HepG2 (cell line): ENCODE data around the gene MEG3. TPM values are rescaled to one million over a fixed set of nuclear protein-coding genes. Genes with fewer than 3 reads are reported as not detected.

Source experiments
- CBX1 ChIP-seq: IDR thresholded peaks from one replicate; pipeline ENCODE4 v1.6.1; 2016; ENCODE audit warnings: antibody characterized with exemption, low read depth
- EED ChIP-seq: sonication (generic); formaldehyde crosslinking; IDR thresholded peaks from 2 replicates; pipeline ENCODE4 v1.5.0; 2020; ENCODE audit warnings: mild to moderate bottlenecking, missing genetic modification reagents
- ESRRA ChIP-seq: sonication (generic); formaldehyde crosslinking; IDR thresholded peaks from 2 replicates; pipeline ENCODE4 v1.5.1; 2020; ENCODE audit warnings: mild to moderate bottlenecking, low read depth, missing genetic modification reagents
- FOXA3 ChIP-seq: IDR thresholded peaks from 2 replicates; pipeline ENCODE4 v1.6.1; 2016; ENCODE audit warnings: missing genetic modification reagents, missing compliant biosample characterization
- GABPB1 ChIP-seq: IDR thresholded peaks from 2 replicates; pipeline ENCODE4 v1.6.1; 2016; ENCODE audit warnings: mild to moderate bottlenecking, missing genetic modification reagents, moderate library complexity, missing compliant biosample characterization
- HDAC1 ChIP-seq: sonication (generic); formaldehyde crosslinking; IDR thresholded peaks from 2 replicates; pipeline ENCODE4 v1.5.1; 2020; ENCODE audit warnings: mild to moderate bottlenecking, missing genetic modification reagents
- HNF4A ChIP-seq: sonication (generic); formaldehyde crosslinking; IDR thresholded peaks from 2 replicates; pipeline ENCODE4 v1.4.0; 2020; ENCODE audit warnings: missing genetic modification reagents
- KLF9 ChIP-seq: IDR thresholded peaks from 2 replicates; pipeline ENCODE4 v1.6.1; 2016; ENCODE audit warnings: low read depth
- POLR2A ChIP-seq, 2 experiments: IDR thresholded peaks; 2 replicates each; pipeline ENCODE4 v1.6.1; 2011; ENCODE audit warnings: low read depth in 2 of 2, low read length in 2 of 2, mild to moderate bottlenecking in 1 of 2, moderate library complexity in 1 of 2; ENCODE audit not compliant: insufficient read depth in 1 of 2
- RXRB ChIP-seq: IDR thresholded peaks from 2 replicates; pipeline ENCODE4 v1.6.1; 2016; ENCODE audit warnings: borderline replicate concordance, missing genetic modification reagents, missing compliant biosample characterization
- STAG1 ChIP-seq: sonication (generic); formaldehyde crosslinking; IDR thresholded peaks from 2 replicates; pipeline ENCODE4 v1.4.0; 2020; ENCODE audit warnings: missing genetic modification reagents
- ZBTB20 ChIP-seq: sonication (generic); formaldehyde crosslinking; IDR thresholded peaks from 2 replicates; pipeline ENCODE4 v1.8.1; 2023; ENCODE audit warnings: missing genetic modification reagents, low read depth, mild to moderate bottlenecking, borderline replicate concordance
- ZFX ChIP-seq: sonication (generic); formaldehyde crosslinking; IDR thresholded peaks from 2 replicates; pipeline ENCODE4 v1.4.0; 2020; ENCODE audit warnings: mild to moderate bottlenecking, low read depth, missing genetic modification reagents, moderate library complexity
- ZKSCAN5 ChIP-seq: sonication (generic); formaldehyde crosslinking; IDR thresholded peaks from 2 replicates; pipeline ENCODE4 v1.5.1; 2020; ENCODE audit warnings: mild to moderate bottlenecking, missing genetic modification reagents
- ZNF350 ChIP-seq: sonication (generic); formaldehyde crosslinking; IDR thresholded peaks from 2 replicates; pipeline ENCODE4 v1.4.0; 2020; ENCODE audit warnings: mild to moderate bottlenecking, low read depth, missing genetic modification reagents, borderline replicate concordance
- ZNF382 ChIP-seq: sonication (generic); formaldehyde crosslinking; IDR thresholded peaks from 2 replicates; pipeline ENCODE4 v1.5.0; 2020; ENCODE audit warnings: missing genetic modification reagents, mild to moderate bottlenecking, borderline replicate concordance
- ZNF766 ChIP-seq: sonication (generic); formaldehyde crosslinking; IDR thresholded peaks from 2 replicates; pipeline ENCODE4 v1.5.0; 2020; ENCODE audit warnings: missing genetic modification reagents, borderline replicate concordance
- ZNF768 ChIP-seq: sonication (generic); formaldehyde crosslinking; IDR thresholded peaks from 2 replicates; pipeline ENCODE4 v1.4.0; 2020; ENCODE audit warnings: missing genetic modification reagents
- polyA plus RNA-seq, 8 experiments: library from polyadenylated mRNA; depleted of rRNA in 3 of 8; stranded (reverse) in 7 of 8; unstranded in 1 of 8; fragments of >200 nt; fragmentation: Illumina TruSeq in 4 of 8; extraction: Trizol in 4 of 8; gene quantifications; 2 replicates each; pipeline versions ENCODE4 v1.2.1 to v1.2.3, GENCODE V29; 2011 to 2016; ENCODE audit warnings: low read depth in 4 of 8, missing spikeins in 1 of 8, mixed read lengths in 1 of 8; ENCODE audit not compliant: insufficient read depth in 1 of 8
- total RNA-seq, 5 experiments: library from RNA; depleted of rRNA; stranded (reverse); fragments of >200 nt; fragmentation: Illumina TruSeq; extraction: Trizol; gene quantifications; 2 replicates each; pipeline ENCODE4 v1.2.3, GENCODE V29; 2016; ENCODE audit warnings: low read depth in 1 of 5
- TF ChIP-seq, protein P1 (sequence below): sonication (generic); formaldehyde crosslinking; IDR thresholded peaks from 2 replicates; pipeline ENCODE4 v1.4.0; 2020; ENCODE audit warnings: mild to moderate bottlenecking, missing genetic modification reagents
- TF ChIP-seq, protein P2 (sequence below), 2 experiments: sonication (generic) in 1 of 2; formaldehyde crosslinking in 1 of 2; IDR thresholded peaks; 2 replicates each; pipeline versions ENCODE4 v1.4.0 to v1.6.1; 2016 to 2020; ENCODE audit warnings: borderline replicate concordance in 1 of 2, low read depth in 1 of 2, mild to moderate bottlenecking in 1 of 2, missing genetic modification reagents in 1 of 2
- TF ChIP-seq, protein P3 (sequence below): fragments of 450-650 bp; IDR thresholded peaks from 2 replicates; pipeline ENCODE4 v1.6.1; 2016
- TF ChIP-seq, protein P4 (sequence below): sonication (generic); formaldehyde crosslinking; IDR thresholded peaks from 2 replicates; pipeline ENCODE4 v1.5.0; 2020; ENCODE audit warnings: mild to moderate bottlenecking, missing genetic modification reagents, moderate library complexity

Gene MEG3
- total and polyA plus RNA-seq, 2 of the 13 experiments (the other 11 are each of a cell fraction or from before 2014, with no cell fraction given), result 0.17 TPM; not detected in 1

DNA sequence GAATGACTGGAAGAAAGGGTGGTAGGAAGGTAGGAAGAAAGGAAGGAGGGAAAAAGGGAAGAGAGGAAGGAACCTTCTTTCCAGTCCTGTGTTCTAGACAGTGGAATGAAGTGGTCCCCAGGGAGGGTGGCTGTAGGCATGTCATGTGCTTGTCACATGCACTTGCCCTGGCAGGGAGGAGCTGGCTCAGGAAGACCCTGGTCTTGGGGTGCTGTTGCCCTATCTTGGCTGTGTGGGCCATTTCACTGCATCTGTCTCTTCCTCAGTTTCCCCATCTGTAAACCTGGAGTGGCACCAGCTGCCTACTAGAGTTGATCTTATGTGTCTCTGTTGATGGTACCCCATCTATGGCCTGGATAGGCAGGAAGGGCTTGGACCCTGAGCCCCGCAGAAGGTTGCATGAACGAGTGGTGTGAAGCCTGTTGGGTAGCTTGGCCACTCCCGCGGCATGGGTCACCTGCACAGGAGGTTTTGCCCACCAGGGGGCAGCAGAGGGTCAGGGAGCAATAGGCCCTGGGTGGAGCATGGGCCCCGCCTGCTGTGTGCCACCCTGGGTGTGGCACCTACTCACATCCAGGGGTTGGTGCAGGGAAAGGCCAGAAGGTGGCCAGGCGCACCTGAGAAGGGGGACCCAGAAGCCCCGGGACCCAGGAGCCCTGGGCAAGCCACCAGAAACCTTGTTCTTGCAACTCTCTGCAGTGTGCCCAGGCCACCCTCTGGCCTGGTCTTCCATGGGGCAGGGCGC lies 25.1 kb downstream of the MEG3 start (continued):
- TF ChIP-seq, protein P1, sequence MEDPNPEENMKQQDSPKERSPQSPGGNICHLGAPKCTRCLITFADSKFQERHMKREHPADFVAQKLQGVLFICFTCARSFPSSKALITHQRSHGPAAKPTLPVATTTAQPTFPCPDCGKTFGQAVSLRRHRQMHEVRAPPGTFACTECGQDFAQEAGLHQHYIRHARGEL (CRISPR knock-in tag), result no peak
- TF ChIP-seq ZNF768 (CRISPR knock-in tag) (peak; percentile 62; the same call in 1 of the 2 replicates), ESRRA (CRISPR knock-in tag) (no peak), ZFX (CRISPR knock-in tag) (peak; percentile 25; the same call in 1 of the 2 replicates), GABPB1 (peak; percentile 48; the same call in 1 of the 2 replicates), ZNF382 (CRISPR knock-in tag) (no peak), KLF9 (no peak), FOXA3 (CRISPR knock-in tag) (peak; percentile 17; the same call in 1 of the 2 replicates), HDAC1 (CRISPR knock-in tag) (0 out of 2 replicates have a peak, but pooled peaks have one; percentile 27), RXRB (CRISPR knock-in tag) (0 out of 2 replicates have a peak, but pooled peaks have one; percentile 24), ZBTB20 (CRISPR knock-in tag) (peak; percentile 30; the same call in 1 of the 2 replicates), ZKSCAN5 (CRISPR knock-in tag) (no peak), ZNF766 (no peak), CBX1 (peak; percentile 52), EED (no peak), ZNF350 (peak; percentile 21; the same call in 1 of the 2 replicates), HNF4A (CRISPR knock-in tag) (peak; percentile 18; the same call in 1 of the 2 replicates), POLR2A (IDR thresholded peaks at IDR 0.05; ENCODE audit: insufficient read depth in 1 of 2, low read depth in 2 of 2, low read length in 2 of 2) (no peak), STAG1 (CRISPR knock-in tag) (peak; percentile 87)
- TF ChIP-seq, protein P2, sequence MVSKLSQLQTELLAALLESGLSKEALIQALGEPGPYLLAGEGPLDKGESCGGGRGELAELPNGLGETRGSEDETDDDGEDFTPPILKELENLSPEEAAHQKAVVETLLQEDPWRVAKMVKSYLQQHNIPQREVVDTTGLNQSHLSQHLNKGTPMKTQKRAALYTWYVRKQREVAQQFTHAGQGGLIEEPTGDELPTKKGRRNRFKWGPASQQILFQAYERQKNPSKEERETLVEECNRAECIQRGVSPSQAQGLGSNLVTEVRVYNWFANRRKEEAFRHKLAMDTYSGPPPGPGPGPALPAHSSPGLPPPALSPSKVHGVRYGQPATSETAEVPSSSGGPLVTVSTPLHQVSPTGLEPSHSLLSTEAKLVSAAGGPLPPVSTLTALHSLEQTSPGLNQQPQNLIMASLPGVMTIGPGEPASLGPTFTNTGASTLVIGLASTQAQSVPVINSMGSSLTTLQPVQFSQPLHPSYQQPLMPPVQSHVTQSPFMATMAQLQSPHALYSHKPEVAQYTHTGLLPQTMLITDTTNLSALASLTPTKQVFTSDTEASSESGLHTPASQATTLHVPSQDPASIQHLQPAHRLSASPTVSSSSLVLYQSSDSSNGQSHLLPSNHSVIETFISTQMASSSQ (IDR thresholded peaks at IDR 0.05; ENCODE audit: low read depth), result no peak
- TF ChIP-seq, protein P2 (CRISPR knock-in tag; IDR thresholded peaks at IDR 0.05; ENCODE audit: borderline replicate concordance), result no peak
- TF ChIP-seq, protein P3, sequence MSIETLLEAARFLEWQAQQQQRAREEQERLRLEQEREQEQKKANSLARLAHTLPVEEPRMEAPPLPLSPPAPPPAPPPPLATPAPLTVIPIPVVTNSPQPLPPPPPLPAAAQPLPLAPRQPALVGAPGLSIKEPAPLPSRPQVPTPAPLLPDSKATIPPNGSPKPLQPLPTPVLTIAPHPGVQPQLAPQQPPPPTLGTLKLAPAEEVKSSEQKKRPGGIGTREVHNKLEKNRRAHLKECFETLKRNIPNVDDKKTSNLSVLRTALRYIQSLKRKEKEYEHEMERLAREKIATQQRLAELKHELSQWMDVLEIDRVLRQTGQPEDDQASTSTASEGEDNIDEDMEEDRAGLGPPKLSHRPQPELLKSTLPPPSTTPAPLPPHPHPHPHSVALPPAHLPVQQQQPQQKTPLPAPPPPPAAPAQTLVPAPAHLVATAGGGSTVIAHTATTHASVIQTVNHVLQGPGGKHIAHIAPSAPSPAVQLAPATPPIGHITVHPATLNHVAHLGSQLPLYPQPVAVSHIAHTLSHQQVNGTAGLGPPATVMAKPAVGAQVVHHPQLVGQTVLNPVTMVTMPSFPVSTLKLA, result no peak
- TF ChIP-seq, protein P4, sequence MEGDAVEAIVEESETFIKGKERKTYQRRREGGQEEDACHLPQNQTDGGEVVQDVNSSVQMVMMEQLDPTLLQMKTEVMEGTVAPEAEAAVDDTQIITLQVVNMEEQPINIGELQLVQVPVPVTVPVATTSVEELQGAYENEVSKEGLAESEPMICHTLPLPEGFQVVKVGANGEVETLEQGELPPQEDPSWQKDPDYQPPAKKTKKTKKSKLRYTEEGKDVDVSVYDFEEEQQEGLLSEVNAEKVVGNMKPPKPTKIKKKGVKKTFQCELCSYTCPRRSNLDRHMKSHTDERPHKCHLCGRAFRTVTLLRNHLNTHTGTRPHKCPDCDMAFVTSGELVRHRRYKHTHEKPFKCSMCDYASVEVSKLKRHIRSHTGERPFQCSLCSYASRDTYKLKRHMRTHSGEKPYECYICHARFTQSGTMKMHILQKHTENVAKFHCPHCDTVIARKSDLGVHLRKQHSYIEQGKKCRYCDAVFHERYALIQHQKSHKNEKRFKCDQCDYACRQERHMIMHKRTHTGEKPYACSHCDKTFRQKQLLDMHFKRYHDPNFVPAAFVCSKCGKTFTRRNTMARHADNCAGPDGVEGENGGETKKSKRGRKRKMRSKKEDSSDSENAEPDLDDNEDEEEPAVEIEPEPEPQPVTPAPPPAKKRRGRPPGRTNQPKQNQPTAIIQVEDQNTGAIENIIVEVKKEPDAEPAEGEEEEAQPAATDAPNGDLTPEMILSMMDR, result peak; percentile 91
